ENCODE measurements around the gene SLC22A7.
"Not testable (repeated sequence)": the region's sequence is repeated elsewhere in the genome, so short reads cannot be mapped to it uniquely, and the experiment has no call there.

The SLC22A7 gene

GRCh38 chr6:43284991-43285781 is 12.9 kb upstream of the SLC22A7 start:
- DNase-seq = no peak

GRCh38 chr6:43285832-43286231 is 12.2 kb upstream of the SLC22A7 start:
- no peak for DNase-seq

DNA sequence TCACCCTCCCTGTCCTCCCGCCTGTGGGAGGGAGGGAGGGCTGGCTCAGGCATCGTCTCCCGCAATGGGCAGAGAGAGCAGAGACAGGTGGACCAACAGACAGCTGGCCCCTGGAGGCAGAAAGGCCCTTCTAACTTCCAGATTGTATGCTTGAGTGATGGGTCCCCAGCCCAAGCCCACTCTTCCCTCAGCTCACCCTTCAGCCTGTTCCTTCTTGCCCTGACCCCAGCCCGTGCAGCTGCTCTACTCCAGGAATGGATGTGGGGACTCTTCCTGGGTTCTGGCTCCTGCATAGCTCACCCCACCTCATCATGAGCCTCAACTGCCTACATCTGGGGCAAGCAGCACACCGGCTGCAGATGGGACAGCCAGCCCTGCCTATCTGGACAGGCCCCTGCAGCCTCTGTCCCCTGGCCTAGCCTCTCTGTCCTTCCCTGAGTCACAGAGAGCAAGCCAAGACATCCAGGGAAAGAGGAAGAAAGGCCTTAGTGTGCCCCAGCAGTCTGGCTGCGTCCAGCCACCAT is 11.5 kb upstream of the SLC22A7 start:
- DNase-seq = no peak

- DNase-seq = no peak
Measured at GRCh38 chr6:43286980-43287716, 10.9 kb upstream of the SLC22A7 start.

DNA sequence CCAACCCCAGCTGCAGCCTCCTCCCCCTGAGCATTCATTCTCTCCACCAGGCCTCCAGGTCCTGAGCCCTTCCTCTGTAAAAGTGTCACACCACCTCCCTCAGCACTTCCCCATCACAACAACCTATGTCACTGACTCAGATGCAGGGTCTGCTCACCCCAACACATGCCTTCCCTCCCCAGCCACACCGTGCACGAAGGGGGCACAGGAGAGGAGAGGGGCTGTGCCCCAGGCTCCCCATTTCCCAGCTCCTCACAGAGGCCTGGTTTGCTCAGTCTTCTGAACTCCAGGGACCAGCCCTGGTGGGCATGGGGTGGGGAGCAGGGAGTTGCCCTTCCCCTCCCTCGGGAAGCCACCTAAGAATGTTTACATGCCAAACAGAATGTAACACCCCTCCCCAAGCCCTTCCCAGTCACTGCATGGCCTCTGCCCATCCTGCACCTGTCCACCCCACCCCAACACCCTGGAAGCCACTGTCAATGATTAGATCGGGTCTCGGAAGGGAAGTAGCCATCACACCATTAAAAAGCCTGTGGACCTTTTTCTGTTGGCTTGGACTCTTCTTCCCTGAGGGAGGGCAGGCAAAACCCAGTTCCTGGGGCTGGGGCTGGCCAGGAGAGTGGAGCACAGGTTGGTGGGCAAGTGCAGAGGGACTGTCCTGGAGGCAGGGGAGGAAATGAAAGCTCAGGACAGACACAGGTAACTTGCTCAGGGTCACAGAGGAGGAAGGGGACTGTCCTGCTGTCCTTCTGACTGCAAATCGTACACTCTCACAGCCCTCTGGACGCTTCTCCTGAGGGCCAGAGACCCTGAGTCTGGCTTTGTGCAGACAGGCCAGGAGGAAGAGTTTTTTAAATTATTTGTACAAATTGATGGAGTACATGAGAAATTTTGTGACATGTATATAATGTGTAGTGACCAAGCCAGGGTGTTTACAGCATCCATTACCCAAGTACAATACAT is 10.1 kb upstream of the SLC22A7 start:
- DNase-seq = no peak

GRCh38 chr6:43290339-43290904 is 7.6 kb upstream of the SLC22A7 start:
- no peak for DNase-seq

DNA sequence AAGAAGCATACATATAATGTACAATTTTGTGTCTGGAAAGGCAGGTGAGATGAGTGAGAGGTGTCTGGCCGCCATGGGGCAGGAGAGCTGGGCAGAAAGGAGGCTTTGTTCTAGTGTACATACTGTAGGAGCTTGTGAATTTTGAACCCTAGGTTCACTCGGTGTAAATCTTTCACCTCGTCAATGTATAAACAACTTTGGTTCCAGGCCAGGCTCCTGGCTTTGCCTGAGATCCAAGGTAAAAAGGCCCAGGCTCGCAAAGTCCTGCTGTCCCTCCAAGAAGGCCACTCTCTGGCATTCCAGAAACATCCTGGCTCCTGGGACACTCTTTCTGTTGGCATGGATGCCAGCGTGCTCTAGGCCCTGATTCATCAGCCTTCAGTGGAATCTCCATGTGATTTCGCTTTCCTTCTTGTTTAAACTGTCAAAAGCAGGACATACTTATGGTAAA is 7.1 kb upstream of the SLC22A7 start:
- no peak for DNase-seq

DNA sequence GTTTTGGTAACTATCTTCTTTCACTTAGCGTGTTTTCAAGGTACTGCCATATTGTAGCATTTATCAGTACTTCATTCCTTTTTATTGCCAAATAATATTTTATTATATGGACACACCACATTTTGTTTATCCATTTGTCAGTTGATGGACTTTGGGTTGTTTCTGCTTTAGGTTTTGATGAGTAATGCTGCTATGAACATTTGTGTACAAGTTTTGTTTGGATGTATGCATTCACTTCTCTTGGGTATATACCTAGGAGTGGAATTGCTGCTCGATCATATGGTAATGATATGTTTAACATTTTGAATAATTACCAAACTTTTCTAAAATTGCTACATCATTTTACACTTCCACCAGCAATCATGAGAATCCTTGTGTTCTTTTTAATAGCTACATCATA is 6.4 kb upstream of the SLC22A7 start:
- DNase-seq = no peak

DNA sequence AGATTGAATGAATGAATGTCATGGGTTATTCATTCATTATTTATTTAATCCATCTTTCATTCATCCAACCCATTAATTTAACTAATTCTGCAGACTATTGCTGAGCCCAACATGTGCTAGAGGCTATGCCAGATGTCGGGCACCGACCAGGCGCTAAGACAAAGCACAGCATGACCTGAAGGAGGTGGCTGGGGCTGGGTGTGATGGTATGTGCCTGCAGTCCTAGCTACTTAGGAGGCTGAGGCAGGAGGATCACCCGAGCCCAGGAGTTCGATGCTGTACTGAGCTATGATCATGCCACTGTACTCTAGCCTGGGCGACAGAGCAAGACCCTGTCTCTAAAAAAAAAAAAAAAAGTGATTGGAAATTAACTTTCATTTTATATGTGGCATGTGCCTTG is 5.7 kb upstream of the SLC22A7 start:
- DNase-seq = no peak

GRCh38 chr6:43292763-43293318 is 5.2 kb upstream of the SLC22A7 start:
- no peak for DNase-seq

- DNase-seq = no peak
Measured at GRCh38 chr6:43293698-43294097, 4.4 kb upstream of the SLC22A7 start.

DNA sequence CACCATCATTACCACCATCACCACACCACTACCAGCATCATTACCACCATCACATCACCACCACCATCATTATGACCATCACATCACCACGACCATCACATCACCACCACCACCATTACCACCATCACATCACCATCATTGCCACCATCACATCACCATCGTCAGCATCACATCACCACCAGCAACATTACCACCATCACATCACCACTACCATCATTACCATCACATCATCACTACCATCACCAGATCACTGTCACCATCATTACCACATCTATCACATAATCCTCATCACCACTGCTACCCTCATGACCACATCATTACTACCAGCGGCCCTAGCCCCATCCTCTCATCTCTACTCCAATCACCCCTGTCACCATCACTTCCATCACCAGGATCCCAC is 3.5 kb upstream of the SLC22A7 start:
- no peak for DNase-seq

GRCh38 chr6:43295456-43295855 is 2.6 kb upstream of the SLC22A7 start:
- DNase-seq = no peak

DNA sequence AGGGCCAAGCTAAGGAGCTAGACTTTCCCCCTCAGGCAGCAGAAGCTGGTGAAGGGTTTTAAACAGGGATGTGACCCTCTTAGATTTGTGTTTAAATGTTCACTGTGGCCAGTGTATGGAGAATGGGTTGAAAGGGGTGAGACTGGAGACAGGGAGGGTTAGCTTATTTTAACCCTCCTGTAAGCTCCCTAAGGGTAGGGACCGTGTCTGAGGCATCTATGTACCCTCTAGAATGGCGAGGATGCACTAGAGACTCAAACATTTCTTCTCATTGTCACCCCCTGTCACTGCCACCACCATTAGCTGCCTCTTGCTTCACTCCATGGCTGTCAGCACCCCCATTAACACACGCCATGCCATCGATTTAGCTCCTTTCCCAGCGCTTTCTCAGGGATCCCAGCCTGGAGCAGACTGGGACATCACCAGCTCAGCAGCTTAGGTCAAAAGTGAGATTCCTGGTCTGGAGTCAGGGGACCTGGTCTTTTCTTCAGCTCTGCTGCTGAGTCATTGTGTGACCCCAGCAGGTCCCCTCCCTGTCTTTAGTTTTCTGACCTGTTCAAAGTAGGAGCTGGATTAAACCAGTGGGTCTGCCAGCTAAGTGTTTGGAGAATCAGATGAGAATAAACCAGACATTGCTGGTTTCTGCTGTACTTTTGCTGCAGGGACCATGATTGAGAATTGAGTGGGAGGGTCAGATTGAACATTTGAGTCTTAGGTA is 1.1 kb upstream of the SLC22A7 start:
- DNase-seq = no peak

GRCh38 chr6:43298565-43299337 is 691 bp downstream of the SLC22A7 start:
- DNase-seq = no peak

DNA sequence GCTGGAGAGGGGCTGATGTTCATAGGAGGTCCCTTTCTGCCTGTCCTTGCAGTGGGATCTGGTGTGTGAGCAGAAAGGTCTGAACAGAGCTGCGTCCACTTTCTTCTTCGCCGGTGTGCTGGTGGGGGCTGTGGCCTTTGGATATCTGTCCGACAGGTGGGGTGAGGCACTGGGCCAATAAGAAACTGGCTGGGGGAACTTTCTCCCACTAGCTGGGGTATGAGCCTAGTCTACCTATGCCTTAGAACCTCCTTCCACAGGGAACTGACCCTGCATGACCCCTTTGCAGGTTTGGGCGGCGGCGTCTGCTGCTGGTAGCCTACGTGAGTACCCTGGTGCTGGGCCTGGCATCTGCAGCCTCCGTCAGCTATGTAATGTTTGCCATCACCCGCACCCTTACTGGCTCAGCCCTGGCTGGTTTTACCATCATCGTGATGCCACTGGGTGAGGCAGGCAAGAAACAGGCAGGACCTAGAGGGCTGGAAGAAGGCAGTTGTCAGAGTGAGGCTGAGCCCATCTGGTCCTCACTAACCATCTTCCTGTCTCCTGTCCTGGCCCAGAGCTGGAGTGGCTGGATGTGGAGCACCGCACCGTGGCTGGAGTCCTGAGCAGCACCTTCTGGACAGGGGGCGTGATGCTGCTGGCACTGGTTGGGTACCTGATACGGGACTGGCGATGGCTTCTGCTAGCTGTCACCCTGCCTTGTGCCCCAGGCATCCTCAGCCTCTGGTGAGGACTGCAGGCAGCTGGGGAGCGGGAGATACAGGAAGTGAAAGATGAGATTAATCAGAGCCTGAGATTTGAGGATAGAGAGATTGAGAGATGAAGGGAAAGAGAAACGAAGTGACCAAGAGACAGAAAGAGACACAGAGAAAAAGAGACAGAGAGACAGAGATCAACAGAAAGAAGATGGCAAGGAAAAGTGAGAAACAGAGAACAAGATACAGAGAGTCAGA is 1.6 kb downstream of the SLC22A7 start:
- DNase-seq = no peak

- no peak for DNase-seq
Measured at GRCh38 chr6:43301081-43301870, 3.2 kb downstream of the SLC22A7 start.

DNA sequence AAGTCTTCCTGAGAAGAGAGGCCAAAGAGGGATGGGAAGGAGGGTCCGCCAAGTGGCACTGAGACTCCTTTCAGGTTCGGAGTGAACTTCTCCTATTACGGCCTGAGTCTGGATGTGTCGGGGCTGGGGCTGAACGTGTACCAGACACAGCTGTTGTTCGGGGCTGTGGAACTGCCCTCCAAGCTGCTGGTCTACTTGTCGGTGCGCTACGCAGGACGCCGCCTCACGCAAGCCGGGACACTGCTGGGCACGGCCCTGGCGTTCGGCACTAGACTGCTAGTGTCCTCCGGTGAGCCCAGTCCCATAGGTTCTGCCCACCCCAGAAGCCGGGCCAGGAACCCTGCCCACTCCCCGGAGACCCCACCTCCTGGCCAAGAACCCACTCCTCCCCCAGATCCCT is 4.1 kb downstream of the SLC22A7 start:
- DNase-seq = no peak

GRCh38 chr6:43303006-43303405 is 4.9 kb downstream of the SLC22A7 start:
- not testable (repeated sequence) for DNase-seq
